ENCODE data around the gene CSTPP1.
"Not testable (repeated sequence)": the region's sequence is repeated elsewhere in the genome, so short reads cannot be mapped to it uniquely, and the experiment has no call there.

Gene CSTPP1

DNA sequence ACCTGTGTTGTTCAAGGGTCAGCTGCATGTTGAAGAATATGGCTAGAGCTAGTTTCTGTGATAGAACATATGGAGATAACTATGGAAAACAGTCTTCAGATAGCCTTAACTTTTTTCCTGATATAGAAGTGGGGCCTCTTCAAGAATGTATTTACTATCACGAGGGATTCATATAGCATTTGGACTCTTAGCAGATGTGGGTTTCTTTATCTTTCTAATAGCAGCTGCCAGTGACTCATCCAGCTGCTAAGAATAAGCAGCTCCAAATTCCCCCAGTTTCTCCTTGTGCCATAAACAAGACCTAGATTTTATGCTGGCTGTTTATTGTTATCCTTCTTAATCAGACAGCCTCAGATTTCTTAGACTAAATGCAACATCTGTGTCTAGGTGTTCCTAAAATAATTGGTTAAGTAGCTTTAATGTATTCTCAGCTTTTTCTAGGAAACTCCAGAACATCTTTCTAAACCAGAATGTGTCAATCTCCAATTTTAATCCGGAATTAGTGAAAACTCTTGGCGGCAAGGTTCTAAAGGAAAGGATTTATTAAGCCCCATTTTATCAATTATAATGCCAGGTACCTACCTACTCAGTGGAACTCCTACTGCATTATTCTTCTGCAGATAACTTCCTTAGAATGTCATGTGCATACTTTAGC is 119.8 kb downstream of the CSTPP1 start:
- H3K9me3 ChIP-seq (ENCODE audit: low read length), result no peaks in the 10 kb centered on the region
- H3K27me3 ChIP-seq (ENCODE audit: control insufficient read depth in 1 of 2, insufficient read depth in 2 of 2, low read length in 2 of 2), result no peaks in the 10 kb centered on the region
- H3K4me1 ChIP-seq (ENCODE audit: insufficient read depth, low read length), result peaks cover 21% of the 10 kb centered on the region
- H3K4me3 ChIP-seq (ENCODE audit: low read depth in 1 of 2, low read length in 2 of 2), result no peak overlapping the region
- H3K9ac ChIP-seq (ENCODE audit: low read length), result no peak overlapping the region
- H3K36me3 ChIP-seq (ENCODE audit: insufficient read depth, low read length), result no peaks in the 10 kb centered on the region
- no peak overlapping the region for H3K27ac ChIP-seq (ENCODE audit: low read depth, low read length)

DNA sequence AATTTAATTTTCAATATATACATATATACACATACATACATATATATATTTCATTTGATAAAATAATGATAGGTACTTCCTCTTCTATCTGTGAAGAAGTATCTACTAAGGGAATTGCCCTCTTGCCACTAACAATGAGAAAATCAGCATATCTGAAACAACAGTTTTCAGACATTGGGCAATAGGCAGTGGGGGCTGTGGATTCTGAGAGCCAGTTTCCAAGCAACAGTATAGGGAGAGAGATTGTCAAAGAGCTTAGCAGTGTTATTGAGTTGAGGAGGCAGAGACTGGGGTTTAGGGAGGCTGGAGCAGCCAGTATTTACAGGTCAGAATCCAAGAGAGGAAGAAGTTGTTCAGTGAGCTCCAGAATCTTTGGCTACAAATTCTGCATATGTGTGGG is 120.8 kb downstream of the CSTPP1 start:
- H3K4me3 ChIP-seq (ENCODE audit: low read depth in 1 of 2, low read length in 2 of 2), result no peak overlapping the region
- no peak overlapping the region for H3K27ac ChIP-seq (ENCODE audit: low read depth, low read length)
- no peaks in the 10 kb centered on the region for H3K27me3 ChIP-seq (ENCODE audit: control insufficient read depth in 1 of 2, insufficient read depth in 2 of 2, low read length in 2 of 2)
- H3K4me1 ChIP-seq (ENCODE audit: insufficient read depth, low read length), result peaks cover 14% of the 10 kb centered on the region
- H3K9ac ChIP-seq (ENCODE audit: low read length), result no peak overlapping the region
- no peaks in the 10 kb centered on the region for H3K9me3 ChIP-seq (ENCODE audit: low read length)
- H3K36me3 ChIP-seq (ENCODE audit: insufficient read depth, low read length), result no peaks in the 10 kb centered on the region

DNA sequence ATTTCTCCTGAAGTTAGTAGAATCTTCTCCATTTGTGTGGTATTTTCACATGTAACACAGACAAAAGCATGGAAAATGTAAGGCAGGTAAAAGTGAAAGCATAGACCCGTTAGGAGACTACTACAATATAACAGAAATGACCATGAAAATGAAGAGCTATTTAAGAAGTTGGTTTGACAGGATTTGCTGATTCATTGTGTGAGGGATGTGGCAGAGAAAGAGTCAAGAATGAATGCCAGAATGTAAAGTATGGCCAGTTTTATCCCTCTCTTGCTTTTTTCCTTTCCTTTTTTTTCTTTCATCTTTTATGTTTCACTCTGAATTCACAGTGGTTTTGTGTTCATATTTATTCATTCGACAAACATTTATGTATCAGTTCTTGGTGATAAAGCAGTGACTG is 124.2 kb downstream of the CSTPP1 start:
- no peaks in the 10 kb centered on the region for H3K27me3 ChIP-seq (ENCODE audit: control insufficient read depth in 1 of 2, insufficient read depth in 2 of 2, low read length in 2 of 2)
- H3K36me3 ChIP-seq (ENCODE audit: insufficient read depth, low read length), result no peaks in the 10 kb centered on the region
- H3K9me3 ChIP-seq (ENCODE audit: low read length), result no peaks in the 10 kb centered on the region
- no peak overlapping the region for H3K9ac ChIP-seq (ENCODE audit: low read length)
- H3K4me1 ChIP-seq (ENCODE audit: insufficient read depth, low read length), result peaks cover 6% of the 10 kb centered on the region
- H3K4me3 ChIP-seq (ENCODE audit: low read depth in 1 of 2, low read length in 2 of 2), result no peak overlapping the region
- H3K27ac ChIP-seq (ENCODE audit: low read depth, low read length), result no peak overlapping the region

DNA sequence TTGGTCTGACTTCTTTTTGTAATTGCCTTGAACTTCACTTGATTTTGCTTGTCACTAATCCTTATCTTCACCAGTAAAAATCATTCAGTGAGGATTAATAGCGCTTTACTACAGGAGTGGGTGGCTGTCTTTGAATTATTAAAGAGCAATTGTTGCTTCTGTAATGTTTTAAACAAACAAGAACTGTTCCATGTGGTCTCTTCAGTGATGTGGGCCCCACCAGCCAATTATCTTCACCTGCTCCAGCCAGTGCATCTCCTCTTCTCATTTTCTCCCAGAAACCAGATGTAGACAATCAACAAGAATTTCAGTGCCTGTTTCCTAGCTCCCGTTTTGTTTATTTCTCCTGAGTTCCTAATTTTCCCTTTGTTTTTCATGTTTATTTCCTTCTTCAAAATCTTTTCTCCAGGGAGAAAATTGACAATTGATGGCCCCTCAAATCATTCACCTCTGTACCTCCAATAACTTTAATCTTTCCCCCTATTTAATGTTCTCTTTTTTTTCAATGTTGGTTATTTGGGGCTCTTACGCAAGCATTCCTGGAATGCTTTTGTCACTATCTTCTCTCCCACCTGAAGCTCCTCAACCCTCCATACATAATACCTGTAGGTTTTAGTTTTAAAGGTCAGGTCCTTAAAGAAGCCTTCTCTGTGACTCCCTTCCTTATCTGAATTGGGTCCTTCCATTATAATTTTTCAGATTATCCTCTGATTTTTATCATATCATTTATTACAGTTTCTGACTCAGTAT is 125.0 kb downstream of the CSTPP1 start:
- no peaks in the 10 kb centered on the region for H3K27me3 ChIP-seq (ENCODE audit: control insufficient read depth in 1 of 2, insufficient read depth in 2 of 2, low read length in 2 of 2)
- no peaks in the 10 kb centered on the region for H3K36me3 ChIP-seq (ENCODE audit: insufficient read depth, low read length)
- H3K4me1 ChIP-seq (ENCODE audit: insufficient read depth, low read length), result no peaks in the 10 kb centered on the region
- H3K9ac ChIP-seq (ENCODE audit: low read length), result no peak overlapping the region
- no peak overlapping the region for H3K4me3 ChIP-seq (ENCODE audit: low read depth in 1 of 2, low read length in 2 of 2)
- H3K27ac ChIP-seq (ENCODE audit: low read depth, low read length), result no peak overlapping the region
- no peaks in the 10 kb centered on the region for H3K9me3 ChIP-seq (ENCODE audit: low read length)

DNA sequence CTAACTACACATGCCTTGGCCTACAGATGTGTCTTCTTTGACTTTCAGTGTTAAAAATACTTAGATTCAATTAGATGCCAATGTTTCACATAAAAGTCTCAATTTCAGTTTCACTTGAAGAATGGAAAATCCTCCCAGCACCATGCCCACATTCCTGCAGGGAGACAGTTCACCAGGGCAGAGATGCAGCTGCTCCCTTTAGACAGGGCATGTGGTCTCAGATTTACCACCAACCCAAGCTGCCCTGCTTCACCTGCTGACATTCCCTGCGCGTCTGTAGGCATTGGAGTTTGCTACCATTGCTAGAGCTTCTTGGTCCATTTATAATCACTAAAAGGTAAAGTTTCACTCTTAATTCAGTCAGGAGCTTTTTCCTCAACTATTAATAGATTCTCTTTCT is 126.2 kb downstream of the CSTPP1 start:
- H3K27me3 ChIP-seq (ENCODE audit: control insufficient read depth in 1 of 2, insufficient read depth in 2 of 2, low read length in 2 of 2), result no peaks in the 10 kb centered on the region
- H3K36me3 ChIP-seq (ENCODE audit: insufficient read depth, low read length), result no peaks in the 10 kb centered on the region
- no peaks in the 10 kb centered on the region for H3K4me1 ChIP-seq (ENCODE audit: insufficient read depth, low read length)
- H3K27ac ChIP-seq (ENCODE audit: low read depth, low read length), result no peak overlapping the region
- no peak overlapping the region for H3K9ac ChIP-seq (ENCODE audit: low read length)
- H3K9me3 ChIP-seq (ENCODE audit: low read length), result no peaks in the 10 kb centered on the region
- no peak overlapping the region for H3K4me3 ChIP-seq (ENCODE audit: low read depth in 1 of 2, low read length in 2 of 2)

DNA sequence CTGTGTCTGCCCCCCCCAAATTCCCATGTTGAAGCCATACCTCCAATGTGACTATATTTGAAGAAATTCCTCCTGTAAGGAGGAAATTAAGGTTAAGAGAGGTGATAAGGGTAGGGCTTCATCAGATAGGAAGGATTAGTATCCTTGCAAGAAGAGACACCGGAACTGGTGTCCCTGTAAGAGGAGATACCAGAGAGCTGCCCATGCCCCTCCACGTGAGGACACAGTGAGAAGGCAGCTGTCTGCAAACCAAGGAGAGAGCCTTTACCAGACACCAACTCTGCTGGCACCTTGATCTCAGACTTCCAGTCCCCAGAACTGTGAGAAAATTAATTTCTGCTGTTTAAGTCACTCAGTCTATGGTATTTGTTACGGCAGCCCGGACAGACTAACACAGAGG is 130.8 kb downstream of the CSTPP1 start:
- no peak overlapping the region for H3K4me3 ChIP-seq (ENCODE audit: low read depth in 1 of 2, low read length in 2 of 2)
- no peak overlapping the region for H3K9ac ChIP-seq (ENCODE audit: low read length)
- no peaks in the 10 kb centered on the region for H3K9me3 ChIP-seq (ENCODE audit: low read length)
- H3K27ac ChIP-seq (ENCODE audit: low read depth, low read length), result no peak overlapping the region
- H3K36me3 ChIP-seq (ENCODE audit: insufficient read depth, low read length), result no peaks in the 10 kb centered on the region
- H3K27me3 ChIP-seq (ENCODE audit: control insufficient read depth in 1 of 2, insufficient read depth in 2 of 2, low read length in 2 of 2), result no peaks in the 10 kb centered on the region
- H3K4me1 ChIP-seq (ENCODE audit: insufficient read depth, low read length), result peaks cover 11% of the 10 kb centered on the region

DNA sequence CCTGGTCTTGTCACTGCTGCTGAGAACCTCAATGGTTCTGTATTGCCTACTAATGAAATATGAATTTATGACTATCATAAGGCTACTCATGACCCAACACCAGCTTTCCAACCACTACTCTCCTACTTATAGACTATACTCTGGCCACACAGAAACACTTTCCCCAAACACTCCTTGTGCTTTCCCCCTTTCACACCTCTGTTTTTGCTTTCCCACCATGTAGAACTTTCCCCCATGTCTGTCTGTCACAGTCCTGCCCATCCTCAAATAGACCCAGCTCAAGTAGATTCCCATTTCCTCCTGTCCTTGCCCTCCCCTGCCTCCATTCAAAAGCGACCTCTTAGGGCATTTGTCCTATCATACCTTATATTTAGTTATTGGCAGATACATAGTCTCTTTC is 134.2 kb downstream of the CSTPP1 start:
- H3K9me3 ChIP-seq (ENCODE audit: low read length), result no peaks in the 10 kb centered on the region
- no peak overlapping the region for H3K9ac ChIP-seq (ENCODE audit: low read length)
- peaks cover 11% of the 10 kb centered on the region for H3K4me1 ChIP-seq (ENCODE audit: insufficient read depth, low read length)
- no peak overlapping the region for H3K27ac ChIP-seq (ENCODE audit: low read depth, low read length)
- no peaks in the 10 kb centered on the region for H3K27me3 ChIP-seq (ENCODE audit: control insufficient read depth in 1 of 2, insufficient read depth in 2 of 2, low read length in 2 of 2)
- H3K36me3 ChIP-seq (ENCODE audit: insufficient read depth, low read length), result no peaks in the 10 kb centered on the region
- H3K4me3 ChIP-seq (ENCODE audit: low read depth in 1 of 2, low read length in 2 of 2), result no peak overlapping the region

DNA sequence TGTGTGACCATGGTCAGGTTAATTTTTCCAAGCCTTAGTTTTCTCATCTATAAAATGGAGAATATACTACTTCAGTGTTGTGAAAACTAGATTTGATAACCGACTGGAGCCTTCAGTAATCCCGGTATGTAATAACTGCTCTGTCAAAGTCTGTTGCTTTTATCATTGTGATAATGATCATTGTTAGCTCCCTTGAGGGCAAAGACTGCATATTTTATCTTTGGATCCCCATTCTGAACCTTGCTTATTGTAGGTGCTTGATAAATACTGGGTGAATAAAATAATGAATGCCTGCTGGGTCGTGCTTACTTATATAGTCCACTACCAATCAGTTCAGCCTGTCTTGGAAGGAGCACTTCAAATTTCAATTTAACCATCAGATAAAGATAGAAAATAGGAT is 134.8 kb downstream of the CSTPP1 start:
- Histone ChIP-seq H3K27ac (ENCODE audit: low read depth, low read length) (no peak overlapping the region), H3K9me3 (ENCODE audit: low read length) (no peaks in the 10 kb centered on the region), H3K4me3 (ENCODE audit: low read depth in 1 of 2, low read length in 2 of 2) (no peak overlapping the region), H3K36me3 (ENCODE audit: insufficient read depth, low read length) (no peaks in the 10 kb centered on the region), H3K27me3 (ENCODE audit: control insufficient read depth in 1 of 2, insufficient read depth in 2 of 2, low read length in 2 of 2) (no peaks in the 10 kb centered on the region), H3K4me1 (ENCODE audit: insufficient read depth, low read length) (peaks cover 11% of the 10 kb centered on the region), H3K9ac (ENCODE audit: low read length) (no peak overlapping the region)

DNA sequence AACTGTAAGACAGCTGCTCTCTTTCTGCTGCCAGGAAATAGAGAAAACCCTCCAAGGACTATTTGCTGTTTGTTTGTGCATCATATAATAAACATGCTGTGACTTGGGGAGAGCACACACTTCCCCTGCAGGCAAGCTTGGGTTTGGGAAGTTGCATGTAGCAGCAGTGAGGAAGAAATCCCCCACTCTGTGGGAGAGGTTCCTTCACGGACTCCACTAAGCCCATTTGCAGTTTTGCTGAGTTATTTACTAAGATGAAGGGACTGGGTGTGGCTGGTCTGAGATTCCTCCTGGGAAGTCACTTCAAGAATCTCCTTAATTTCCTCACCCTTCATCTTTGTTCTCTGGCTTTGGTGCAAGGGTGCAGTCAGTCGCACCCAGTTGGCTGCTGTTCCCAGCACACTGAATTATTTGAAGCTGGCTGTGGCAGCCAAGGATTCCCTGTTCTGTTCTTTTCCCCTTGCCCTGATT is 135.3 kb downstream of the CSTPP1 start:
- Histone ChIP-seq H3K4me1 (ENCODE audit: insufficient read depth, low read length) (peaks cover 11% of the 10 kb centered on the region), H3K9ac (ENCODE audit: low read length) (no peak overlapping the region), H3K27me3 (ENCODE audit: control insufficient read depth in 1 of 2, insufficient read depth in 2 of 2, low read length in 2 of 2) (no peaks in the 10 kb centered on the region), H3K9me3 (ENCODE audit: low read length) (no peaks in the 10 kb centered on the region), H3K4me3 (ENCODE audit: low read depth in 1 of 2, low read length in 2 of 2) (no peak overlapping the region), H3K36me3 (ENCODE audit: insufficient read depth, low read length) (no peaks in the 10 kb centered on the region), H3K27ac (ENCODE audit: low read depth, low read length) (no peak overlapping the region)

DNA sequence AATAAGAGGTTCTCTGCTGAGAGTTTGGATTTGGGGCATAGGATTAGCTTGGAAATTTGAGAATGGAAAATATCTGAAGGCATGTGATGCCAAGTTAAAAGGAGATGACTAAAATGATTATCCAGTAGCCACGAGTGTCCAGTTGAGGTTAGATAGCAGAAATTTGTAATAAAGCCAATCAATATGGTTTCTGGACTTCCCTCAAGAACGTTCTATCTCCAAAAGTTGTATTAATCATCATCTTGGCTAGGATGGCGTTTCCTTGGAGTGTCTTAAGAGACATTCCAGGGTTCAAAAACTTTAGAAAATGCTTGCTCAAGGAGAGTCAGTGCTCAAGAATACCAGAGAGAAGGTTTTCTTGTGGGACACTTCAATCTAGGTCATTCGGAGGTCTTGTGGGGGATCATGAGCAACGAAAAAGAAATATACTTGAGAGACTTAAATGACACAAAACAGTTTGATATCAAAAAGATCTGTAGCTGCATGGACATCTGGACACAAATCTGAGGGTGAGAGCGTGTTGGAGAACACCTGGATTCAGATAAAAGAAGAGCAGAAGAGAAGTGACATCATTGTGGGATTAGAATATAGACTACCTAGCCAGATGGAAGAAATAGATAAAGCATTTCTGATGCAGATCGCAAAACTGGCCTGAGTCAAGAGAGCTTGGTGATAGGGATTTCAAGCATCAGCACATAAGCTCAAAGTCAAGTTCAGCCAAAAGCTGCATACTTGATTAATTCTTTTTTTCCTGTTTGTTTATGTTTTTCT is 142.4 kb downstream of the CSTPP1 start:
- no peaks in the 10 kb centered on the region for H3K36me3 ChIP-seq (ENCODE audit: insufficient read depth, low read length)

DNA sequence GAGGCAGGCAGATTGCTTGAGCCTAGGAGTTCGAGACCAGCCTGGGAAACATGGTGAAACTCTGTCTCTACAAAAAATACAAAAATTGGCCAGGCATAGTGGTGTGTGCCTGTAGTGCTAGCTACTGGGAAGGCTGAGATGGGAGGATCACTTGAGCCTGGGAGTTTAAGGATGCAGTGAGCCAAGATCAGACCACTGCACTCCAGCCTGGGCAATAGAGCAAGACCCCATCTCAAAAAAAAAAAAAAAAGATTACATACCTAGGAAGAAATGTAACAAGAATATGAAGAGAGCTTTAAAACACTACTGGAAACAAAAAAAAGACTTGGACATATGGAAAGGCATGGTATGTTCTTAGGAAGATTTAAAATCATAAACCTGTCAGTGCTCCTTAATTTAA is 144.2 kb downstream of the CSTPP1 start:
- H3K9me3 ChIP-seq (ENCODE audit: low read length); H3K36me3 ChIP-seq (ENCODE audit: insufficient read depth, low read length); H3K4me3 ChIP-seq (ENCODE audit: low read depth in 1 of 2, low read length in 2 of 2); H3K4me1 ChIP-seq (ENCODE audit: insufficient read depth, low read length); H3K9ac ChIP-seq (ENCODE audit: low read length); H3K27me3 ChIP-seq (ENCODE audit: control insufficient read depth in 1 of 2, insufficient read depth in 2 of 2, low read length in 2 of 2); H3K27ac ChIP-seq (ENCODE audit: low read depth, low read length): not testable (repeated sequence)

More for the DNA sequence above, 142.4 kb downstream of the CSTPP1 start:
- H3K27ac ChIP-seq (ENCODE audit: low read depth, low read length), result no peak overlapping the region
- H3K27me3 ChIP-seq (ENCODE audit: control insufficient read depth in 1 of 2, insufficient read depth in 2 of 2, low read length in 2 of 2), result no peaks in the 10 kb centered on the region
- H3K4me3 ChIP-seq (ENCODE audit: low read depth in 1 of 2, low read length in 2 of 2), result no peak overlapping the region
- H3K9ac ChIP-seq (ENCODE audit: low read length), result no peak overlapping the region
- H3K4me1 ChIP-seq (ENCODE audit: insufficient read depth, low read length), result no peaks in the 10 kb centered on the region
- H3K9me3 ChIP-seq (ENCODE audit: low read length), result no peaks in the 10 kb centered on the region
